Gastrocnemius medialis (tissue), 4 donors: ENCODE data around the gene RBM14.

ENCODE experiments used
- POLR2A ChIP-seq, 2 donors: fragments of 450-650 bp; IDR thresholded peaks; one replicate each; pipeline ENCODE4 v1.6.1; 2017; ENCODE audit warnings: antibody characterized with exemption in 2 of 2, mild to moderate bottlenecking in 2 of 2, moderate library complexity in 2 of 2
- TF ChIP-seq, protein P1 (sequence below), 5 experiments: fragments of 450-650 bp in 3 of 5; fragments of 200-600 bp in 2 of 5; sonication (generic) in 2 of 5; IDR thresholded peaks in 4 of 5; conservative IDR thresholded peaks in 1 of 5; 1 replicate in 4 of 5; 2 replicates in 1 of 5; pipeline ENCODE4 v1.5.1; 2016 to 2019; ENCODE audit warnings: antibody characterized with exemption in 5 of 5, mild to moderate bottlenecking in 3 of 5, moderate library complexity in 3 of 5

DNA sequence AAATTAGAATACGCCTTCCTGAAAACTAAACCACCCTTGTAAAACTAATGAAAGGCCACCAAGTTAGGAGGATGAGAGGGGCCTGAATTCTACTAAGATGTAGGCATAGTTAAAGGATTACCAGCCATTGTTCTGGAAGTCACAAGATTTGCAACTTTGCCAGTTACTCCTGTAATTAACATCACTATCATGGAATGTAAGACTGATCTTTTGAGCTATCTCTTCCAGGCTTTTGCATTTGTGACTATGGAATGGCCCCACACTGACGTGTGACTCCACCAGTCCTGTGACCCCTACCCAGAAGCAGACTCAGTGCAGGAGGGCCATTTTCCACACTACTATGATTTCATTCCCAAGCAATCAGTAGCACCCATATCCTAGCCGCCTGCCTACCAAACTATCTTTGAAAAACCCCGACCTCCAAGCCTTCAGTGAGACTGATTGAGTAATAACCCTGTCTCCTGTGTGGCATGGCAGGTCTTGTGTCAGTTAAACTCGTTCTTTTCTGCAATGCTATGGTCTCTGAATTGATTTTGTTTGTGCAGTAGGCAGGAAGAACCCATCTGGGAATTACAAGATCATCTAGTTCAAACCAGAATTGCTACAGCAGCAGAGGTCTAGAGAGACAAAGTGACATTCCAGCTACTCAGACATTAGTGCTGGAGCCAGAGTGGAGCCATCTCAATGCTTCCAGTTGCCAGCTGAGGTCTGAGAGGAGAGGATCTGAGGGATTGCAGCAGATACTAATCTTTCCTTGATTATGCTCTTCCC, 46.2 kb upstream of the RBM14 start:
- no peak for TF ChIP-seq POLR2A (IDR thresholded peaks at IDR 0.05)
- TF ChIP-seq, protein P1, sequence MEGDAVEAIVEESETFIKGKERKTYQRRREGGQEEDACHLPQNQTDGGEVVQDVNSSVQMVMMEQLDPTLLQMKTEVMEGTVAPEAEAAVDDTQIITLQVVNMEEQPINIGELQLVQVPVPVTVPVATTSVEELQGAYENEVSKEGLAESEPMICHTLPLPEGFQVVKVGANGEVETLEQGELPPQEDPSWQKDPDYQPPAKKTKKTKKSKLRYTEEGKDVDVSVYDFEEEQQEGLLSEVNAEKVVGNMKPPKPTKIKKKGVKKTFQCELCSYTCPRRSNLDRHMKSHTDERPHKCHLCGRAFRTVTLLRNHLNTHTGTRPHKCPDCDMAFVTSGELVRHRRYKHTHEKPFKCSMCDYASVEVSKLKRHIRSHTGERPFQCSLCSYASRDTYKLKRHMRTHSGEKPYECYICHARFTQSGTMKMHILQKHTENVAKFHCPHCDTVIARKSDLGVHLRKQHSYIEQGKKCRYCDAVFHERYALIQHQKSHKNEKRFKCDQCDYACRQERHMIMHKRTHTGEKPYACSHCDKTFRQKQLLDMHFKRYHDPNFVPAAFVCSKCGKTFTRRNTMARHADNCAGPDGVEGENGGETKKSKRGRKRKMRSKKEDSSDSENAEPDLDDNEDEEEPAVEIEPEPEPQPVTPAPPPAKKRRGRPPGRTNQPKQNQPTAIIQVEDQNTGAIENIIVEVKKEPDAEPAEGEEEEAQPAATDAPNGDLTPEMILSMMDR (IDR thresholded peaks at IDR 0.05 in 4 of 5, conservative IDR thresholded peaks at IDR 0.05 in 1 of 5): no peak
